ENCODE results near the gene FLNC.

FLNC gene

GRCh38 chr7:128831994-128832879, 2.0 kb downstream of the FLNC start:
- DNase-seq = peak; percentile 69

DNA sequence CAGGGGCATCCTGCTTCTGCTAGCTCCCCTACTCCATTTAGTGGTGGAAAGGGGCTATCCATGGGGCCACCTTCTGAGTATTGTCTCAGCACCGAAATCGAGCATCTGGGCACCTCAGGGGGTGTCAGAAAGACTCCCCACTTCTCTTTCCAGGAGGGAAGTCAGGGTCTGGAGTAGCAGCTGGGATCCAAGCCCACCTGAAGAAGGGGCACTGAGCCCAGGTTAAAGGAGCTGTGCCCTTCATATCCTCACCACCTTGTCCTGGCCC, 2.6 kb downstream of the FLNC start:
- no peak for DNase-seq

- DNase-seq = peak; percentile 91
Measured at GRCh38 chr7:128833148-128833945, 3.1 kb downstream of the FLNC start.

DNA sequence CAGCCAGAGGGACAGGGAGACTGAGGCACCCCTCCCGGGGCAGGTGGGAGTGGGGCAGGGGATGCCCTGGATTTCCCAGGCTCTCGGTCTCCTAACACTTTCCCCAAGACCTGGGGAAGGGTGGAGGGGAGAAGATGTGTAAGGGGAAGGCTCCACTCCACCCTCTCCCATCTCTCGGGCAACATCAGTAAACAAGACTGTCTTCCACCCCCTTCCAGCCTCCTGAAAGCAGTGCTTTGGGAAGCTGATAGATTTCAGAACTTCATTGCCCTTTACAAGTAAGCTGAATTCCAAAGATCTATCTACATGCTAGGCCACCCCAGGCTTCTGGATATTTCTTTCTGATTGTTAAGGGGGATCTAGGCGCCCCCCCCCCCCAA, 3.7 kb downstream of the FLNC start:
- no peak for DNase-seq

DNA sequence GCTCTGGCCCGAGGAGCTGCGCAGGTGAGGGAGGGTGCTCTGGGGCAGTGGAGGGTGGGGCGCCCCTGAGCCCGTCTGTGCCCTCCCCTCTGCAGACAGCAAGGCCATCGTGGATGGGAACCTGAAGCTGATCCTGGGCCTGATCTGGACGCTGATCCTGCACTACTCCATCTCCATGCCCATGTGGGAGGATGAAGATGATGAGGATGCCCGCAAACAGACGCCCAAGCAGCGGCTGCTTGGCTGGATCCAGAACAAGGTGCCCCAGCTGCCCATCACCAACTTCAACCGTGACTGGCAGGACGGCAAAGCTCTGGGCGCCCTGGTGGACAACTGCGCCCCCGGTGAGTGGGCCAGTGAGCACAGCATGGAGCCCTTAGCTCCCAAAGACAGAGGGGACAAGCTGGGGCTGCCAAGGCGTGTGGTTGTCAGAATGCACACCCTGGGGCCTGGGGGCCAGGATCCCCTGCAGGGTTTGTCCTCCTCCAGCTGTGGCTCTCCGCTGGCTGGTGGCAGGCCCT, 5.1 kb downstream of the FLNC start:
- DNase-seq = no peak

DNA sequence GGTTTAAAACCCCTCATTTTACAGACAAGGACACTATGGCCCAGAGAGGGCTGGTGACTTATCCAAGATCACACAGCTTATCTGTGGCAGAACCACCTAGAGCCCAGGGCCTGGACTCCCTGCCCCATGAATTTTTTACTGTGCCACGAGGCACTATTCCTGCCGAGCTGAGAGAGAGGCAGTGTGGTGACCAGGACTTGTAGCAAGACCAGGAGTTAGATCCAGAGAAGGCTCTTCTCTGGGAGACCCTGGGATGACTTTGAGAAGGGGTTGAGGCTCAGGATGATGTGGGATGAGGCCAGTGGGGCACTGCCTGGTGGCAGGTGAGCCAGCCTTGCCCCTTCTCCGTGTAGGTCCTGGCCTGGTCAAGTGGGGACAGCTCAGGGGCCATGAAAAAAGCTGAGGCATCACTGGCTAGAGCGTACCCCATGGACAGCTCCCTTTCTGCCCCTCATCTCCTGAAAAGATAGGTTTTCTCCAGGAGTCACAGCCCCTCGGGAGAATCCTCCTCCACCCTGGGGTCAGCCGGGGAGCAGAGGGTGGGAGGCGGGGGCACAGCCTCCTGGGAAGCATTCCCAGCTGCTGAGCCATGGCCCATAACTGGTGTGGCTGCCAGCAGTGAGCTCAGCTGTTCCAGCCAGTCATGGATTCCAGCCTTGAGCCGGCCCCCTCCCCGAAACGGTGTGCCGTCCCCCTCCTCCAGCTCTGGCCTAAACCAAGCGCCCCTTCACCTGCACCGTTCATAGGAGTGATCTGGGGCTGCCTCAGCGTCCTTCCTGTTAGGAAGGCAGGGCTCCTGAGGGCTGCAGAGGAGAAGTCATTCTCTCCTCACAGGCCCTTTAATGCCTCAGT, 5.8 kb downstream of the FLNC start:
- peak; percentile 66 for DNase-seq

- DNase-seq = no peak
Measured at GRCh38 chr7:128836729-128837348, 6.6 kb downstream of the FLNC start.

DNA sequence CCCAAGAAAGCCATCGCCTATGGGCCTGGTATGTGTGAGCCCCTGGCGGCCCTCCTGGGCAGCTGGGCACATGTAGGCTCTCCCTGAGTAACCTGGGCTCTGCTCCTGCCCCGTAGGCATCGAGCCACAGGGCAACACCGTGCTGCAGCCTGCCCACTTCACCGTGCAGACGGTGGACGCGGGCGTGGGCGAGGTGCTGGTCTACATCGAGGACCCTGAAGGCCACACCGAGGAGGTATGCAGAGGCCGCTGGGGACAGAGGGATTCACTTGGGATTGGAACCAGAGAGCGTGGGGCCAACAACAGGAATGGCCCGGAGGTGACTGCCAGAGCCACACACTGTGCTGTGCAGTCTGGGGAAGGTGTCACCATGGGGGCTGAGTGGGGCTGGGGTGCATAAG, 7.3 kb downstream of the FLNC start:
- DNase-seq = no peak

GRCh38 chr7:128838109-128838779, 8.0 kb downstream of the FLNC start:
- no peak for DNase-seq

DNA sequence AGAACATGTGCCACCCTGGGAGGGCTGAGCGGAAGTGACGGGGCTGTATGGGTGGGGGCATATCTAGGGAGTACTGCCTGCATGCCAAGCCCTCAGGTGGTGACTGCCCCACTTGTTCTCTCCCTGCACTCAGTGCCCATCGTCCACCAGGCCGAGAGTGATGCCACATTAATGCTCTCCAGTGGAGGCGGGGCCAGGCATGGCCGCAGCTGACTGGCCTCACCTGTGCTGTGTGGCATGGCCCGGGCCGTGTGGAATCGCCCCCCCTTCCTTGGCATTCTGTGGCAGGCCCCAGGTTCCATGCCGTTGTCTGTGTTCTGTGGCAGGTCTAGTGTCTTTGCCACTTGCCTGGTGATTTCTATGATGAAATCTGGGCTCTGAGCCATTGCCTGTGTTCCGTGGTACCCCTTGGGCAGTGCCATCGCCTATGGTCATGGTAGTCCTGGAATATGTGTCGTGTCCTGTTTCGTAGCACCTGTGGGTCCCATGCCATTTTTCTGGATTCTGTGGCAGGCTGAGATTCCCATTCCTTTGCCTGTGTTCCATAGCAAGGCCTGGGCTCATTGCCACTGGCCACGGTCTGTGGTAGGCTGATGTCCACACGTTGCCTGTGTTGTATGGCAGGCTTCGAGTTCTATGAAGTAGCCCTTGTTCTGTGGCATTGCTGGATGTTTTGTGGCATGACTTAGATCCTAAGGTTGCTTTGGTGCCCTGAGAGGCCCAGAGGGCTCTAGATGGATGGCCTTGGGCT, 8.9 kb downstream of the FLNC start:
- DNase-seq = no peak

DNA sequence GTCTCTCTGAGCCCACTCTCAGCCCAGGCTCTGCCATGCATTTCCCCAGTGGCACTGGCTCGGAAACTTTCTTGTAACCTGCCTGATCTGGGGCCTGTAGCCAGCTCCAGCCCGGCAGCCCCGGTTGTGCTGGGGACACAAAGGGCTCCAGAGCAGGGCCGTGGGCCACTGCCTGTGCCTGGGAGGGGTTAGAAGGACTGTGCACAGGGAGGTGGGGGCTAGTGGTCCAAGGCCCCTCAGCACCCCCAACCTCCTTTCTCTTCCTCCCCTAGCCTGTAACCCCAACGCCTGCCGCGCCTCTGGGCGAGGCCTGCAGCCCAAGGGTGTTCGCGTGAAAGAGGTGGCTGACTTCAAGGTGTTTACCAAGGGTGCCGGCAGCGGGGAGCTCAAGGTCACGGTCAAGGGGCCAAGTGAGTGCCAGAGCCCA, 9.6 kb downstream of the FLNC start:
- DNase-seq = no peak

DNA sequence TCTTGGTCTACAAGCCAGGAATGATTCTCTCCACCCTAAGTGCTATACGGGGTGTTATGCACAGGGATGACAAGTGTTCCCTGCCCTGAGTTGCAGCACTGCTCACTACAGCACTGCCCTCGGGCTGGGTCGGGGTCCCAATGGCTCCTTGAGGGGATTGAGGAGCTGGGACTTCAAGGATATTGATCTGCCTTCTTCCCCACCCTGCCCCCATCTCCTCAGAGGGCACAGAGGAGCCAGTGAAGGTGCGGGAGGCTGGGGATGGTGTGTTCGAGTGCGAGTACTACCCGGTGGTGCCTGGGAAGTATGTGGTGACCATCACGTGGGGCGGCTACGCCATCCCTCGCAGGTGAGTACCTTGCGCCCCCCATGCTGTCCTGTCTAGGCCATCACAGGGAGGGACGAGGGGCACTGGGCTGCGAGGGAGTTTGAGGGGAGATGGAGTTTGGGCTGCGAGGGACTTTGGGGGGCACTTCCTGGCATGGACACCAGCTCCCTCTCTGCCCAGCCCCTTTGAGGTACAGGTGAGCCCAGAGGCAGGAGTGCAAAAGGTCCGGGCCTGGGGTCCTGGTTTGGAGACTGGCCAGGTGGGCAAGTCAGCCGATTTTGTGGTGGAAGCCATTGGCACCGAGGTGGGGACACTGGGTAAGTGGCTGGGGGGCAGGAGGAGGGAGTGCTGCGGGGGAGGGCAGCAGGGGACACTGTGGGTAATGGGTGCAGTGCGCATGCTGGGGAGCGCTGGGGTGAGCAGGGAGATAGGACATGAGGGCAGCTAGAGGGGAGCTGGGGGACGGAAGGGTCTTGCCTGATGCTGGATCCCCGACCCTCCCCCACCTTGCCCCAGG, 10.3 kb downstream of the FLNC start:
- no peak for DNase-seq

- no peak for DNase-seq
Measured at GRCh38 chr7:128841171-128841690, 11.0 kb downstream of the FLNC start.

DNA sequence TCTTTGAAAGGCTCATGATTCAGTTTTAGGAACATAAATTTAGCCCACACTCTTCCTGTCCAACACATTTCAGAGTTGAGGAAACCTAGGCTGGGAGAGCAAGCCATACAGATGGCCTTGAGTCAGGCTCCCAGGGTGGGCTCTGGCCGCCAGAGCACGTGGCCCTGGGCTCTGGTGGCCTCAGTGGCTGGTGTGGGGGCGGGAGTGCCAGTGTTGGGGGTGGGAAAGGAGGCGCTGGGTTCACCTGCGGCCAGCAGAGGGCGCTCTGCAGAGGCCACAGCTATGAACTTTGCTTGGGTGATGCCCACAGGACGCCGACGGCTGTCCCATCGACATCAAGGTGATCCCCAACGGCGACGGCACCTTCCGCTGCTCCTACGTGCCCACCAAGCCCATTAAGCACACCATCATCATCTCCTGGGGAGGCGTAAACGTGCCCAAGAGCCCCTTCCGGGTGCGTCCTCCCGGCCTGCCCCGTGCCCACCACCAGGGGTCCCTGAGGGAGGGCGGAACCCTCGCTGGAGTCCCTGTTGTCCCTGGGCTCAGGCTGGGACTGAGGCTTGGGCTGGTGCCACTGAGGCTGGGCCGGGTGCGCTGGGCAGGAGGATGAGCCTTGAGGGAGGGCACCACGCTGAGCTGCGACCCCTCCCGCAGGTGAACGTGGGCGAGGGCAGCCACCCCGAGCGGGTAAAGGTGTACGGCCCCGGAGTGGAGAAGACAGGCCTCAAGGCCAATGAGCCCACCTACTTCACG, 11.9 kb downstream of the FLNC start:
- peak; percentile 37 for DNase-seq

GRCh38 chr7:128842674-128843641, 12.8 kb downstream of the FLNC start:
- no peak for DNase-seq

DNA sequence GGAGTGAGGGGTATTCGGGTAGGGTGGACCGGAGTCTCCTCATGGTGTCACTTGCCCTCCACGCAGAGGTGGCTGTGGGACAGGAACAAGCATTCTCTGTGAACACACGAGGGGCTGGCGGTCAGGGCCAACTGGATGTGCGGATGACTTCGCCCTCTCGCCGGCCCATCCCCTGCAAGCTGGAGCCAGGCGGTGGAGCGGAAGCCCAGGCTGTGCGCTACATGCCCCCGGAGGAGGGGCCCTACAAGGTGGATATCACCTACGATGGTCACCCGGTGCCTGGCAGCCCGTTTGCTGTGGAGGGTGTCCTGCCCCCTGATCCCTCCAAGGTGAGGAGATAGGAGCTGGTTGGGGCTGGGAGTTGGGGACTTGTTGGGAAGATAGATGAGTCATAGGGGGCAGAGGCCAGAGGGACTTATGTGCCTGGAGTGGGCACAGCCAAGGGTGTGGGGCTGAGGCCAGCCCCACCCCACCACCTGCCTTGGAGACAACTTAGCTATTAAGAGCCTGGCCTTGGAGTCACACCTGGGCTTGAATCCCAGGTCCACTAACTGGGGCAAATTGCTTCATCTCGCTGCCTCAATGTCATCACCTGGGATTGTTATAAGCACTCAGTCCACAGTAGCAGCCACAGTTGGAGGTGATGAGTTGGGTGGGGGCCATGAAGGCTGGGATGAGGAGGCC, 13.9 kb downstream of the FLNC start:
- DNase-seq = no peak

DNA sequence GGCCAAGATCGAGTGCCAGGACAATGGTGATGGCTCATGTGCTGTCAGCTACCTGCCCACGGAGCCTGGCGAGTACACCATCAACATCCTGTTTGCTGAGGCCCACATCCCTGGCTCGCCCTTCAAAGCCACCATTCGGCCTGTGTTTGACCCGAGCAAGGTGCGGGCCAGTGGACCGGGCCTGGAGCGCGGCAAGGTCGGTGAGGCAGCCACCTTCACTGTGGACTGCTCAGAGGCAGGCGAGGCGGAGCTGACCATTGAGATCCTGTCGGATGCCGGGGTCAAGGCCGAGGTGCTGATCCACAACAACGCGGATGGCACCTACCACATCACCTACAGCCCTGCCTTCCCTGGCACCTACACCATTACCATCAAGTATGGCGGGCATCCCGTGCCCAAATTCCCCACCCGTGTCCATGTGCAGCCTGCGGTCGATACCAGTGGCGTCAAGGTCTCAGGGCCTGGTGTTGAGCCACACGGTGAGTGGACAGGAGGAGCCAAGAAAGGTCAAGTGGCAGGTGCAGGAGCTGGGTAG, 14.6 kb downstream of the FLNC start:
- no peak for DNase-seq
